TTC549 (cell line): ENCODE measurements around the gene SORT1.
A peak's percentile ranks its signal among the peaks of the same experiment; 100 is the strongest.
"Not testable (repeated sequence)": the region's sequence is repeated elsewhere in the genome, so short reads cannot be mapped to it uniquely, and the experiment has no call there.

Experiments used
- FAIRE-seq: peaks from 2 replicates; lab custom pipeline; 2012; peaks lifted over from hg19 to GRCh38; lab: Jason Lieb, UNC

Gene SORT1

DNA sequence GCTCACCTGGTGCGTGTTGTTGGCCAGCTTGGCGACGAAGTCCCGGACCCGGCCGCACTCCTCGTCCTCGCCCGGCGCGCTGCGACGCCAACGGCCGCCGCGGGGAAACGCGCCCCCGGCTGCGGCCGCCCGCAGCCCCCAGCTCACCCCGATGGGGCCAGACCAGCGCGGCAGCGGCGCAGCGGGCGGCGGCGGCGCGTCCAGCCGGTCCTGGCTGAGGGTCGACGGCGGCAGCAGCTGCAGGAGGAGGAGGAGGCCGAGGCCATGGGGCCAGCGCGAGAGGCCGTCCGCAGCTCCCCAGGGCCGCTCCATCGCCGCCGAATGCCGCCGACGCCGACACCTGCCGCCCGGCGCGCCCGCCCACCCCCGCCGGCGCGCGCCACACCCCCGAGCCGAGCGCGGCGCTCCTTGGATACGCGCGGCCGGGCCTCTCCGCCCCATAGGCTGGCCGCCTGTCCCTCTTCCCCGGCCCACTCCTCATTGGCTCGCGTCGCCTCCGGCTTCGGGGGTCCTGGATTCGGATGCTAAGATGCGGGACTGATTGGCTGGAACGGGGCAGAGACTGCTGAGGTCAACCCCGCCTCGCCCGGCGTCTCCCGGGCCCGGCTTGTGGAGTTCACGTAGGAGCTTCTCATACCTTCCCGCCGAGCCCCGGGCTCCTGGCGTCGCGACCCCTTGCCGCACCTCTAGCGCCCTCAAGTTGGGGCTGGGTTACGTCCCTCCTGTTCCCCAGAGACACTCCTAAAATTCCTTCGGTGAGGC, at the start of gene SORT1:
Gene SORT1 (minus strand): TSS at position 338 of the 762 bp plus-strand sequence. CDS start 26 bp downstream, at position 312.
- no peak for FAIRE-seq

DNA sequence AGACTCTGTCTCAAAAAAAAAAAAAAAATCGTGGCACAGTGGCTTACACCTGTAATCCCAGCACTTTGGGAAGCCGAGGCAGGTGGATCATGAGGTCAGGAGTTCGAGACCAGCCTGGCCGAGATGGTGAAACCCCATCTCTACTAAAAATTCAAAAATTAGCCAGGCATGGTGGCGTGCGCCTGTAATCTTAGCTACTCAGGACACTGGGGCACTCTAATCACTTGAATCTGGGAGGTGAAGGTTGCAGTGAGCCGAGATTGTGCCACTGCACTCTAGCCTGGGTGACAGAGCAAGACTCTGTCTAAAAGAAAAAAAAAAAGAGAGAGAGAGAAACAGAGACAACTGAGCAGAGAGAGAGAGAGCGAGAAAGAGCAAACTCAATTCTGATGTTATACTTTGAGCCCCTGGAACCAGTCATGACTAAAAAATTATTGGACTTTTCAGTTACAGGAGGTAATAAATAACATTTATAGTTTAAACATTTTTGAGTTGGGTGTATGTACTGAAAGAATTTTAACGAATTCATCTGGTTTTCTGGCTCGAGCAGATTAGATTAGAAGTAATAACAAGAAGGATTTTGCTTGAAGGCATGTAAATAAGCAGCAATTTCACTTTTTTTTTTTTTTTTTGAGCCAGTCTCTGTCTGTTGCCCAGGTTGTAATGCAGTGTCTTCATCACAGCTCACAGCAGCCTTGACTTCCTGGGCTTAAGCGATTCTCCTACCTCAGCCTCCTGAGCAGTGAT, 48.4 kb upstream of the SORT1 start:
- not testable (repeated sequence) for FAIRE-seq

DNA sequence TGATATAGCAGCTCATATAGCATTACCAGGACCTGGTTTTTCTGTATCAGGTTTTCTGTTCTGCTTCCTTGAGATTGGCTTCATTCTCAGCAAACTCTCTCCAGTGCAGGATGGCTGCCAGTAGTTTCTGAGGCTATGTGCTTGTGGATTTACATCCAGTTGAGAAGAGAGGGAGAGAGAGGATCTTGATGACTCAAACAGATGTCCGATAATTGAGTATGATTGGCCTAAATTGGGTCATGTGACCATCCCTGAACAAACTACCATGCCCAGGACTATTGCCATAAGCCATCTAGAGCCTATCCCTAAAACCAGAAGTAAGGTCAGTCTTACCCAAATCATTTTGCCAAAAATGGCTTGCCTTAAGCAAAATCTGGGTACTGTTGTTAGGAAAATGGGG, 46.6 kb upstream of the SORT1 start:
- no peak for FAIRE-seq

DNA sequence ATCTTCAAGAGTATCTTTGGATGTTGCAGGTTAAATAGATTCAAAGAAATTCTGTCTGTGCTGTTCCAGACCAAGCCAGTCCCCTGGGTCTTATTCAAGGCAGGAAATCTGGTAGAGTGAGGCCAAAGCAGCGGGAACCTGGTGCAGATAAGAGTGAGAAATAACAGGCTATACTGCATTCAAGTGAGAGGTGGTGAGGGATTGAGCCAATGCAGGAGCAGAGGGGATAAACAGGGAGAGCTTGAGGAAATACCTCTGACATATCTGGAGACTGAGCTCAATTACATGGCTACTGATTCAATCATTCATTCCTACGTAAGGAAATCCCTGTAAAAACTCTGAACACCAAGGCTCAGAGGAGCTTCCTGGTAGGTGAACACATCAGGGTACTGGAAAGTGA, 45.8 kb upstream of the SORT1 start:
- no peak for FAIRE-seq

DNA sequence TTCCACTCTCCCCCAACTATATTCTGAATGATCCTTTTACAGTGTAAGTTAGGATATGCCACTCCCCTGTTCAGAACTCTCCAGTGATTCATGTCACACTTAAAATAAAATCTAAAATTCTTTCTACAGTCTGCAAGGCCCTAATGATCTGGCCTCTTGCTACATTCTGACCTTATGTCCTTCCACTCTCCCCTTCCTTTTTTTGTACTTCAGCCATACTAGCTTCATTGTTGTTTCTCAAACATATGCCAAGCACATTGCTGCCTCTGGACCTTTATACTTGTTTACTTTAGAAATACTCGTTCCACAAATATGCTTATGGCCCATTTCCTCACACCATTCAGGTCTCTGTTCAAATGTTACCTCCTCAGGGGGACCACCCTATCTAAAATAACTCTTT, 43.4 kb upstream of the SORT1 start:
- FAIRE-seq = no peak

DNA sequence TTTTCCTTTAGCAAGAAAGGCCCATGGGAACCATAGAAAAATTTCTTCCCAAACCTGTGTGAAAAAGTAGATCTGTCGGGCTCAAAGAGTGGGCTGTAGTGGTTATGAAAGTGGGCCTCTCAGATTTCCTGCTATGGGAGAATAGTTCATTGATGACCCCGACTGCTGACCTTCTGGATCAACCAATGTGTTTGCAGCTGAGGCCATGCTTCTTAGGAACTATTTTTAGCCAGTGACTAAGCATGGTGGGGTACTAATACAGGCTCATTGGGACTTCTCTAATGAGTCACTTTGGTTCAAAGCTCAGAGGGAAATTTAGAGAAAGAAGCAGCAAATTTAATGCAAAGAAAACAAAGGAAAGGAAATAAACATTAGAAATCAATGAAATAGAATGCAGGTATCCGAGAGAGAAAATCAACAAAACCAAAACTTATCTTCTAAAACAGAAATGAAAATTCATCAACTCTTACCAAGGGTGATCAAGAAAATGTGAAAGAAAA, 41.1 kb upstream of the SORT1 start:
- no peak for FAIRE-seq

DNA sequence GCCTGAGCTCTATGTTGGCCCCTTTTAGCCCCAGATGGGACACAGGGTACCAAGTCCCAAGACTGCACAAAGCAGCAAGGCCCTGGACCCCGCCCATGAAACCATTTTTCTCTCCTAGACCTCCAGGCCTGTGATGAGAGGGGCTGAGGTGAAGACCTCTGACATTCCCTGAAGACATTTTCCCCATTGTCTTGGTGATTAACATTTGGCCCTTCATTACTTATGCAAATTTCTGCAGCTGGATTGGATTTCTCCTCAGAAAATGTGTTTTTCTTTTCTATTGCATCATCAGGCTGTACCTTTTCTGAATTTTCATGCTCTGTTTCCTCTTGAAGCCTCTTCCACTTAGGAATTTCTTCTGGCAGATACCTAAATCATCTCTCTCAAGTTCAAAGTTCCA, 36.8 kb upstream of the SORT1 start:
- no peak for FAIRE-seq

DNA sequence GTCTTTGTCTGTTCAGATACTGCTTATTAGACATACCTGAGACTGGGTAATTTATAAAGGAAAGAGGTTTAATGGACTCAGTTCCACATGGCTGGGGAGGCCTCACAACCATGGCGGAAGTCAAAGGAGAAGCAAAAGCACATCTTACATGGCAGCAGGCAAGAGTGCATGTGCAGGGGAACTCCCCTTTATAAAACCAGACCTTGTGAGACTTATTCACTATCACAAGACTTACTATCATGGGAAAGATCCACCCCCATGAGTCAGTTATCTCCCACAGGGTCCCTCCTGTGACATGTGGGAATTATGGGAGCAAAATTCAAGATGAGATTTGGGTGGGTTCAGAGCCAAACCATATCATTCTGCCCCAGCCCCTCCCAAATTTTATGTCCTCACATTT, 35.6 kb upstream of the SORT1 start:
- no peak for FAIRE-seq

DNA sequence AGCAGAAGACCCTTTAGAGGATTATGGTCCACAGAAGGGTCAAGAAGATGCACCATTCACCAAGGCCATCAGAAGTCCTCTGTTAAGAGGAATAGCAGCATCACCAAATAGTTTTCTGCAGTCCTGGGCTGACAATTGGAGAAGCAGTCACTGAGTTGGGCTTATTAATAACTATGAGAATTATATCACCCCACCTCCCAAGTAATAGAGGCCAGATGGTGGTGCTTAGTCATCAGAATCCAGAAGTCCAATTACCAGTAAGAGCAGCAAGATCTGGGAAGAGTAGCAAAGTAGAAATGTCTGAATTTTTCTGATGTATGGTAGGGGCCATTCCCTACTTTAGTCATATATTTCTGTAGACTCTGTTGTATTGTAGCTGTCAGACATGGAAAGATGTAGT, 34.6 kb upstream of the SORT1 start:
- FAIRE-seq = no peak

DNA sequence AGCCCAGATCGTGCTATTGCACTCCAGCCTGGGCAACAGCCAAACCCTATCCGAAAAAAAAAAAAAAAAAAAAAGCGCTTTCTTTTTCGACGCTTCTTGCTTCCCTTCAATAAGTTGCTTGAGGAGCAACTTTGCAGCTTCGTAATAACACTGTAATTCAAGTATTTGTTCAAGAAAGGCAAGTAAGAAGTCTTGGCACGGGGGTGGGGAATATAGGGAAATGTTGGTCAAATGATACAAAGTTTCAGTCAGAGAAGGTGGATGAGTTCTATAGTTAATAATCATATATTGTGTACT, 29.4 kb upstream of the SORT1 start:
- no peak for FAIRE-seq

DNA sequence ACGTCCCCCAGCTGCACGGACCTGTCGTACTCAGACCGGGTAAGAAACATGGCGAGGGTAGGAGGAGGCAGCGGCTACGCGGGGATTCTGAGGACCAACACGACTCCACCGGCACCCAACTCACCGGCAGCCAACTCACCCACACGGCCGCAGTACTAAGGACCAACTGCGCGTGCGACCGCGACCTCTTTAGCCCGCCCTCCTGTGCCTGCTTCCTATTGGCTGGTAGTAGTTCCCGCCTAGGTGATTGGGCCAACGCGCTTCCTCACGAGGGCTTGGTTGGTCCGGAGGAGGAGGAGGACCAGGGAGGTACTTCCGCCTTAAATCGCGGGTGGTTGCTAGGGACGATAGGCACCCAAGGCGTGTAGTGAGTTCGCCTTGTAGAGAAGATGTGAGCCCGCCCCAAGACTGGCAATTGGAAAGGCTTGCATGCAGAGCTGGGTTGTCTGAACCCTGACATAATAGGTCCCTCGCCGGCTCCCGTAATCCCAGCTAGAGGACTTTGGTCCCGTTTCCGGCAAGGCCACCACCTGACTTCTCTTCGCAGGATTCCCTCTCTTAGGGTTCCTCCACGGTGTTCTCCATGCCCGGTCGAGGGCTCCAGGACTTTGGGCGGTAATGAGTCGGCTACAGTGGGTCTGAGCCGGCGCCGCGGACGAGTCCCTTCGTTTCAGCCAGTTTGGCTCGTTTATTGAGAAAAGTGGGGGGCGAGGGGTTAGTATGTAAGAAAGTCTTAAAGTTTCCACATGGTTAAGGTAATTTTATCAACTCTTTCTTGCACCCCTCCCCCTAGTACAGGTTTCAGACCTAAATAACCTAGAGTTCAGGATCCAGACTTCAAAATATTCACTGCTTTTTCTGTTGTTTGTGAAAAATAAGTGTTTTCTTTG, 28.8 kb upstream of the SORT1 start, which contains the start of gene PSMA5:
Gene PSMA5 (minus strand): TSS at position 168 of the 890 bp plus-strand sequence. CDS start 118 bp downstream, at position 50.
- peak; percentile 78 for FAIRE-seq

DNA sequence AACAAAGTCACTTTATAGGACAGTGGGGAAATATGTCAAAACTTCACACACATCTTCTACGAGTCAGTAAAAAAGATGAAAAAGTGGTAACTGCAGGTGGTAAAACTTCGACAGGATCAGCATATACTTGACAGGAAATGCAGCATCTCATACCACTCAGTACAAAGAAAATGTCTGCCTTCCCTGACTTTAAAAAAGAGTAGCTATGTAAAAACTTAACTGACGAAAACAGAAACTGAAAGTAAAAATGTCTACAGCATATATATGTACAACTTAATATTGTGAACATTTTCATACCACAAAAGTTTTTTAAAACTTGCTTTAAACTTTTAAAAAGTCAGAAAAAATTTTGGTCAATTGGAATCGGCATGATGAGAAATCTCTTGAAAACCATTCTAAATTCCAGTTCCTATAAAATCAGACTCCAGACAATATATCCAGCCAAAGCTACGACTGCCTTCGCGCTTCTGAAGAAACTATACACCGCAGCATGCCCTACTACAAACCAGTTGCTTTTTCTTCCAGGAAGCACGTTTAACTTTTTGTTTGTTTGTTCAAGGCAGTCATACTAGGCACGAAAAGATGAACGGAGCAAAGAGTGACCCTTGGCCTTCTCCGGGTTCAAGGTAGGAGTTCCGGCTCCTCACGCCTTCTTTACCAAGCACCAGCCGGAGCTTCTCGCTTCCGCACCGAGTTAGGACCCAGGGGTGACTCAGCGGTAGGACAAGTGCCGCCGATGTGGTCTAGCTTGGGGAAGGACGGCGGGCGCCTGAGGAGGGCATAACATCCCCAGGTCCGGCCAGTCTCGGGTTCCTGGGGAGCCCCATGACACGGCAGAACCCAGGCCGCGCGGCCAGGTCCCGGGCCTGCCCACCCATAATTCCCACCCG, 27.9 kb upstream of the SORT1 start:
- no peak for FAIRE-seq

DNA sequence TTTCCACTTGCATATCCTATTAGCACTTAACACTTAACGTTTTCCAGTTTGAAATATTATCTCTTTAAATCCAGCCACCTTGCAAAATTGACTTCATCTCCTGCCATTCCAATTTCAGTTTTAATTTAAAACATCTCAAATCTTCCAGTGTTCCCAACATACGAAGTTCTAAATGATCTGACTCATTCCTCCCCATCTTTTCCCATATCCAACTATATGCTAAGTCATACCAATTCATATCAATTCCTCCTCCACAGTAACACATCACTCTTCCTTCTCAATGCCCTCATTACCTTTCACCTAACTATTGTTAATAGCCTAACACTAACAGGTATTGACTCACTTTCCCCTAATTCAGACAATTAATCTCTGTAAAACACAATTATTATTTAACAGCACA, 25.8 kb upstream of the SORT1 start:
- no peak for FAIRE-seq

DNA sequence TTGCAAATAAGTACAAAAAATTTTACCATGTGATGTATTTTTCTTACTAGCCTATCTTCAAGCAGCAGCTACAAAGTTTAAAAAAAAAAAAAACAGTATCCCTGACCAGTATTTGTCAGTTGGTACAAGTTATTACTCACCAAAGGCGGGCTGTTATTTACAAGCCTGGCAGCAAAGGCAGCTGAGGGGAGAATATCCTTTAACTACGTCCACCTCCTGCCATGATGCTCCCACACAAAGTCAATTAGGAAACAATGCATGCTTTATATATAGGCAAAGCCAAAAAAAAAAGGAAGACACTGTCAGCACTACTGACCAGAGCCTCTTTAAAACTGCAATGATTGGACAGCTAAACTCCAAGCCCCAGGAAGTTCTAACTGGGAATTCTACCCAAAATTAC, 14.8 kb upstream of the SORT1 start:
- no peak for FAIRE-seq

DNA sequence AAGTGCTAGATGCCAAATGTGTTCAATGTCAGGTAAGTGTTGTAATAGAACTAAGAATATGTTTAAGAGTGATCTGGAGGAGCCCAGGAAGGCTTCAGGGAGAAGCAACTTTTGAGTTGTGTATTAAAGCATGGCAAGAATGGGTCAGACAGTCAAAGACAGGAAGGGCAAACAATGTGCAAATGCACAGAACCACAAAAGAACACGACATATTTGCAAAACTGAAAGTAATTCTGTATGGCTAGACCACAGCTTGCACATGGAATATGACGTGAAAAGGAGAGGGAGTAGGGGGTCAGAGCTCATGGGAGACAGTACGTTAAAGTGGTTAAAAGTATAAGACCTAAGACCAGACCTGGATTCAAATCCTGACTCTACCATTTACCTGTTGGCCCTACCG, 7.1 kb upstream of the SORT1 start:
- no peak for FAIRE-seq

DNA sequence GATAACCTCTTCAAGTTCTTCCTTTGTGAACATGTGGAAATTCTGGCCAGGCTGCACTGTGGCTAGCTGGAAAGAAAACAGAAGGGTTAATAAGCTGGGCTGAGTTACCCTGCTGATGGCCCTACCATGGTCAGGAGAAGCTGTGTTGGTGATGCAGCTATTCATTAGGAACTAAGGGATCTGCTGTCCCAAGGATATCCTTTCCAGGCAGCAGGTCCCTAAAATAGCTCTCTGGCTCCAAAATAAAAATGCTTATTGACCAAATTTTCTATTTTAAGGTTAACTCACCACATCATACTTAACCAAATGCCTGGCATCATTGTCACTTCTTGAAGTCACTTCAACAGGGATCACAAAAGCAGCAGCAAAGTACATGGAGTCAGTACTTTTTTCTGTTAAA, 4.3 kb upstream of the SORT1 start:
- FAIRE-seq = no peak

DNA sequence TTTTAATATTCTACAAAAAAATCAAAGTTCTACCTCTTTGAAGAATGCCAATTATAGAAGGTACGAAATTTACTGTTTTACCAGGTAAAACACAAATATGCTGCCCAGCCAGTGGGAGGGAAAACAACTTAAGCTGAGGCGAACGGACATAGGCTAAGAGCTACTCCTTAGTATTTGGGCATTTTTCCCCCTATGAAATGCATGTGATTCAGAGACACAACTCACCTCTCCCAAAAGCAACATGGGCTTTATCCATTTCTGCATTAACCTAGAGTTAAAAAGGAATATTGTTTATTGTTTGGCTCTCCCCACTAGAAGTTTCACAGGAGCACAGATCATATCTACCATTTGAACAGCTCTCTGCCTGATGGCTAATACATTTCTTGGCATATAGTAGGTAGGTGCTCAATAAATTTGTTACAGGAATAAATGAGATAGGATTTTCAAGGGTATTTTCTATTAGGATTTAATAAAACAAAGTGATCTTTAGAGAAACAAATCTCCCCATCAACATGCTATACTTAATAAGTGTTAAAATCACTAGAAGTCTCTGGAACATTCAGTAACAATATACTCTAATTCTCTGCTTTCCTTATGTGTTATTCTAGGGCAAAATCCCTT, 2.4 kb upstream of the SORT1 start:
- no peak for FAIRE-seq

DNA sequence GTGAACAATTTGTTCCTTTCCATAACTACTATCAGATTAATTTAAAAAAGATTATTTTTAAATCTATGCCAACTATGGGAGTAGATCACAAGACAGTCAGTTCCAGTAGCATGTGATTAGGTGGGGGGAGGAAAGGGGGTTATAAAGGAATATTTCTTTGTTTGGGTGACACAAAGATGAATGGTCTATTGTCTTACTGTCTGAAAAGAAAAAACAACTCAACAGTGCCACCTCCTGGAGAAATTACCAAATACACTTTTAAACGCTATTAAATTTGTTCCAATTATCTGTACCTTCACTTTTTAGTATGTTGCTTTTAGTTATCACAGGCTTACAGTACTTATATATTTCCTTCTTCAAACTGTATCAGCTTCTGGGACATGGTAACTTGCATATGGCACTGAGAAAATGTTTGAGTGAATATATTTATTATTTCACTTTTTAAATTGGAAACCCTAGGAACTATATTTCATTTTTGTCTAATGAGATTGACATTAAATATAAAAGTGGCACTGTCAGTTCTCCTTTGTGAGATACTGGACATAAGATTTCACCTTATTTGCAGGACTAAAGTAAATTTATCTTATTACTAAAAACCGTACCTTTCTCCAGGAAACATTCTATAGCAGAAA, 1.7 kb upstream of the SORT1 start:
- FAIRE-seq = peak; percentile 83

DNA sequence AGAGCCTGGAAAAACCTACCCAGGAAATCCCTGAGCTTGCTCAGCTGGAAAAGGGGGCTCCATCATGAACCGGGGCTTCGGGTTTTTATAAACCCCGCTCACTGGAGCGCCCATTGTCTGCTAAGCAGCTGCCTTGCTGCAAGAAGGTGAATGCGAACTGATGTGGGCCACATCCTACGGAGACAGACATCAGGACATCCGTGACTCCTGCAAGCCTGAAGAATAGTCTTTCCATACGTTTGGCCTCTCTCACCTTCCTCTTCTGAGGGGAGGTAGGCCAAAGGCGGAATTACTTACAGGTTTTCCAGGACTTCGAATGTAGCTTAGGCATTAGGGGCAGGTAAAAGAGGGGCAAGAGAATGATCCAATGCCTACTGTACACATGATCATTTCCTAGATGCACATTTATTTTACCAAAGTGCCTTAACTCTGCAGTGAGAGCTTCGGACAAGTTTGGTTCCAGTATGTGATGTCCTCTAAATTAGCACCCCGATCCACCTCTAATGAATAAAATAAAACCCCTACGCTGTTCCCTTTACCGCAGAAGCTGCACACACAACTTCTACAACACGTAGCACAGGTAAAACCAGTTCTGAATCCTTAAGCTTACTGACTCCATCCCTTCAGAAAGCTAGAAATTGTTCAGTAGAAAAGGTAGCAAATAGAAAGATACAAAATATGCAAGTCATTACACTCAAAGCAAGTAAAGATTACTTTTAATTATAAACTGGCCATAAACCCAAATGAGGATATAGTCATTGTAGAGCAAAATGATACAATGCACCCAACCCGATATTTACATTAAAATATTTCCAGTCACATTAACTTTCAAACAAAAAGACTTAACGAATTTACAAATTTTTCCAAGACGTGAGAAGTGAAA, 866 bp upstream of the SORT1 start:
- FAIRE-seq = no peak
